Measurements from ENCODE around the gene CCL3.
"Not testable (repeated sequence)": the region's sequence is repeated elsewhere in the genome, so short reads cannot be mapped to it uniquely, and the experiment has no call there.

The CCL3 gene

DNA sequence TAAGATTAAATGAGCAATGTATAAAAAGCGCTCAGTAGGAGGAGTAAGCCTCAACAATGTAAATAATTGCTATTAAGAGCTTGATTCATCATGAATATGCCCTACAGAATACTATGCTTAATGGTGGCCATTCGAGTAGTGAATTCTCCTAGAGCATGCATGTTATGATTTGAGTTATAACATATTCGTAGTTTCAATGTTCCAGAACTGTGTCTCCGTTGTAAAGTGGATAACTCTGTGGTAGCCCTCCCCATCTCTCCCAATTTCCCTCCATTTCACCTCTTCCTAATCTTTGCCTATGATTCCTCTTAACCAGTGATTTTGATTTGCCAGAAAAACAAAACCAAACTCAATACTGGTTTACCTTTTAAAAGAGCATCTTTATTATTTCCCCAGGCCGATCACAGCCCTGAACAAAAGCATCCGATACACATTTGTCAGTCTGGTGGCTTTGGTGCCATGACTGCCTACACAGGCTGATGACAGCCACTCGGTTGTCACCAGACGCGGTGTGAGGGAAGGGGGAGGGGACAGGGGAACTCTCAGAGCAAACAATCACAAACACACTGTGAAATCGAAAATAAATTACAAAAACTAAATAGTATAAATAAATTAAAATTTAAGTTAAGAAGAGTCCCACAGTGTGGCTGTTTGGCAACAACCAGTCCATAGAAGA, 1.9 kb downstream of the CCL3 start:
- in situ Hi-C loops (cut with MboI; ENCODE audit: low sequenced_read_pairs) = not testable (repeated sequence)

DNA sequence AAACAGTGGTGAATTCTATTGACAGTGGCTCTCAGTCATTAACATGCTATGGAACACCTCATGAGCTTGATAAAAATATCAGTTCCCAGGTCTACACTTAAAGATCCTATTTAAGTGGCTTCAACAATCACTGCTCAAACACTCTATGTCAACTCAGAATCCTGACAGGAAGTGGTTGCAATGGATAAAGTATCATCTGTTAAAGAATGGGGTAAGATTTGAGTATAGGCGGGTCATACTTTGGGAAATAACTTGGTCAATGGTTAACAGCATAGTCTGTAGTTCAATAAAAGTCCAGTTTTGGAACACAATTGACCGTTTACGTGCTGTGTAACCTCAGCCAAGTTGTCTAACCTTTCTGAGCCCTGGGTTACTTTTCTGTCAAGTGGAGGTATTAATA, 2.5 kb downstream of the CCL3 start:
- in situ Hi-C loops (cut with MboI; ENCODE audit: low sequenced_read_pairs) = not testable (repeated sequence)

DNA sequence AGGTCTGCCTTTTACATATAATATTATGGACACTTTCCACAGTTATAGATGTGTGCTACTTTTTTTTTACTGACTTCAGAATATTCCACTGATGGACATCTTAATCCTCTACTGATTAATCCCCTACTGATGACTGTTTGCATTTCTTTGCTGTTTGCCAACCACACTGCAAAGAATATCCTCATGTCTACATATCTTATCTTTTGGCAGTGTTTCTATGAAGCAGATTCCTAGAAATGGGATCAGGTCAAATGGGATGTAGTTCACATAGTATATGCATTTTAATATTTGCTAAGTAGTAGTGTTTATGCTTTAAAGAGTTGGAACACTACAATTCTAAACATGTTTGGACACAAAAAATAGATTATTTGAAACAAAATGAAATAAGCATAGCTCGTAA, 3.2 kb downstream of the CCL3 start:
- in situ Hi-C loops (cut with MboI; ENCODE audit: low sequenced_read_pairs) = no loop called here

DNA sequence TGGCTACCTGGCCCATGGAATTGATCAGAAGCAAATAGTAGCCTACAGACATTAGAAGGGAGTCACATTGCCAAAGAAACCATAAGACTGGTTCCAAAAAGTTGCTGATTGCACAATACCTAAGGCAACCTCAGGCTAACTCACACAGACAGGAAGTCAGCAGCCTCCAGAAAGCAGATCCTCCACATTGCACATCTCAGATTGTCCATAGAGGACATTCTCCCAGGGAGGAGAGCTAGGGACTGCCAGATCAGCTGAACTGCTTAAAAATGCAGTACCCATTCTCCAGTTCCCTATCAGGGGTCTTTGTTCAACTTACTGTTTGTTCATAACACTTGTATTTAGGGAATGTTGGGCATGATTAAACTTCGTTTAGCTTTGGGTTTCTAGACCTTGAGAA, 4.2 kb downstream of the CCL3 start:
- in situ Hi-C loops (cut with MboI; ENCODE audit: low sequenced_read_pairs) = no loop called here

DNA sequence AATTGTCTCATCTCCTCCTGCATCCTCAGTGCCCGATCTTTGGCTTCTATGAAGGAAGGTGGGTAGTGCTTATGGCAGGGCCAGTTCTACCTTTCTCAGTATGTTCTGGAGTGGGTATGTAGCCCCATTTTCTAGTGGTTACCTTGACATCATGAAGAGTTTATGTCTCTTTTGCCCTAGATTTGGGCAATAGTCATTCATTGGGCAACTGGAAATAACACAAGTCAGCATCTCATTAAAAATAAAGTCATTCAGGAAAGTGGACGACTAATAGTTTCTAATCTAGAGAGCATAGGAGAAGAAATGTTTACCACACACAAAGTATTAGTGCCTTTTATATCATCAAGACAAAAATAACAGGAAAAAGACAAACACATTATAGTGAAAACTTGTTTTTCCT, 6.3 kb downstream of the CCL3 start:
- in situ Hi-C loops (cut with MboI; ENCODE audit: low sequenced_read_pairs) = not testable (repeated sequence)

DNA sequence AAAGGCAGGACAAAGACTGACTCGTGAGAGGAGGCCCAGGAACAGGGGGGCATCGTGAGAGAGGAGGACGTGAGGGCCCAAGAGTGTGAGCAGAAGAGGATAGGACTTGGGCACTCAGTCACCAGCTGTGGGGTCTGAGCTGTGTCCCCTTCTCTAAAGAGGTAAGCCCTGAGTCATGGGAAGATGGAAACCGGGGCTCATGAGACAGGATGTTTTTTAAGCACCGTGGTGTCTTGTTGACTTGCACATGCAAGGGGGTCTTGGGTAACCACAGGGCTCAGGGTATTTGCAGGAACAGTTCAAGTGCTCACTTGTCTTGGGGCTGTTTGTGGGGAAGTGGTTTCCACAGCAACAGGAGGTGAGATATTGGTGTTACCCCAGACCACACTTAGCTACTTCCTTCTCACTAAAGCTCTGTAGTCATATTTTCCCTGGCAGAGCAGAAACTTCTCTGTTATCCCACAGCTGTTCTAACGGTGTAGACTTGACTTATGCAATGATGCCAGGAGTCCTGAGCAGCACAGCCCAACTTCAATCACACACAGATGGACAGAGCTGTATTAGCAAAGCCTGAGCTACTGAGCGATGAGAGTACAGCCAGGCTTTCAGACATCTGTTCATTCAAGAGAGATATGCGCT, 7.3 kb downstream of the CCL3 start:
- in situ Hi-C loops (cut with MboI; ENCODE audit: low sequenced_read_pairs) = not testable (repeated sequence)

DNA sequence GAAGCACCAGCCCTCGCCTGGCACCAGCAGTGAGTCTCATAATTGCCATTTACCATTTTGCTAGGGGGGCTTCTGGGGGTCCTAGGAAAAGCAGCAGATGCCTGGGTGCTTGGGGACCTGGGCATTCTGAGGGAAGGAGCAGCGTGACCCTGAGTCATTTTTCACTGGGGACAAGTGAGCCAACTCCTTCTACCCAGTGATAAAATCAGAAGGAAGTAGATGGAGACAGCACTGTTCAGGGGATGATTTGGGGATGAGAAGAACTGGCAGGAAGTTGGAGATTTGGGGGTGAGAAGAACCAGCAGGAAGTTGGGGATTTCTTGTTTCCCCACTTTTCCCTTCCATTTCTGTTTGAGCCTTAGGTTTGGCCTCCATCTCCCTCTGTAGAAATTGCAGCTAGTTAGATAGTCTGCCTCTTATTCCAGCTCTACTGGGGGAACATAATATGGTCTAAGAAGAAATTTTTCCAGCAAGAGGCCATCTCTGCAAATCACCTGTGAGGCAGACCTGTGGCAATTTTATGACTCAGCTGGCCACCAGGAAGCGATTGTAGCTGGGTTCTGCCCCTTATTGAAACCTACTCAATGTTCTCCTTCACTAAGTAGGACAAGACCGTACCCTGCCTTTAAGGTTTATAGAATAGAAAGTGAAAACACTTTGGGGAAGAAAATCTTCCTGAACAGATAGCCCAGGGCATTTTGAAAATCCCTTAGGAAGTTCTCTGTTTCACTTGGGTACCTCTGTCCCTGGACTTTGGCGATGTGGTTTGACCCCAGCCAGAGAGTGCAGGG, 8.1 kb downstream of the CCL3 start:
- in situ Hi-C loops (cut with MboI; ENCODE audit: low sequenced_read_pairs) = not testable (repeated sequence)

DNA sequence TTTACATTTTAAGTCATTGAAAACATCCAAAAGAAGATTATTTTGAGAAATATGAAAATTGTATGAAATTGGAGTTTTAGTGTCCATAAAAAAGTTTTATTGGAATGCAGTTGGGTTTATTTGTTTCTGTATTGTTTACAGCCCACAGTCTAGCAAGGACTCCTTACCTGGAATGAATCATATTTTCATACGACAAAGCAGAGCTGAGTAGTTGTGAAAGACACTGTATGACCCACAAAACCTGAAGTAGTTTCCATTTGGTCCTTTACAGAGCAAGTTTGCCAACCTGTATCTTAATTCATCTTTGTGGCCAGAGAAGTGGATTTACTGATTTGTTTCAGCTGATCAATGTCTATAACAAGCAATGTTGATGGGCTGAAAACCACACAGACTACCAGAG, 15.6 kb downstream of the CCL3 start:
- in situ Hi-C loops (cut with MboI; ENCODE audit: low sequenced_read_pairs) = no loop called here

DNA sequence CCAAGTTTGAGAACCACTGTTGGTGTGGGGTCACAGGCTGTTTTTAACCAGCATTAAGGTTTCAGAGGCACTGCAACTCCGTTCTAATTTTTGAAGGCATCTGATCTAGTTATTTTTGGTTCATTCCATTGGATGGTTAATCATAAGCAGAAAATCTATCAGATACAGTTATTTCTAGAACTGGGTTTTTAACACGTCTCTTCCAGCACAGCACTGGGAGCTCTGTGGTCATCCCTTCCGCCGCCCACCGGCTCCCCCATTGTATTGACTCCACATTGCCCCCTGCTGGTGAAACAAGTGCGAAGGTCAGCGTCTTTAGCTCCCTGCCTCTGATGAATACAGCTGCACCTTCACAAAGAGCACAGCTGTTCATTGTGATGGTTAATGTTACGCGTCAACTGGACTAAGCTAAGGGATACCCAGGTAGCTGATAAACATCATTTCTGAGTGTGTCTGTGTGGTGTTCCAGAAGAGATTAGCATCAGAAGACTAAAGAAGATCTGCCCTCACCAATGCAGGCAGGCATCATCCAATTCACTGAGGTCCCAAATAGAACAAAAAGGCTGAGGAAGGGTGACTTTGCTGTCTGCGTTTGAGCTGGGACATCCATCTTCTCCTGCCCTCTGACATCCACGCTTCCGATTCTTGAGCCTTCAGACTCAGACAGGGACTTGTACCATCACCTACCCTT, 17.4 kb downstream of the CCL3 start:
- in situ Hi-C loops (cut with MboI; ENCODE audit: low sequenced_read_pairs) = no loop called here

DNA sequence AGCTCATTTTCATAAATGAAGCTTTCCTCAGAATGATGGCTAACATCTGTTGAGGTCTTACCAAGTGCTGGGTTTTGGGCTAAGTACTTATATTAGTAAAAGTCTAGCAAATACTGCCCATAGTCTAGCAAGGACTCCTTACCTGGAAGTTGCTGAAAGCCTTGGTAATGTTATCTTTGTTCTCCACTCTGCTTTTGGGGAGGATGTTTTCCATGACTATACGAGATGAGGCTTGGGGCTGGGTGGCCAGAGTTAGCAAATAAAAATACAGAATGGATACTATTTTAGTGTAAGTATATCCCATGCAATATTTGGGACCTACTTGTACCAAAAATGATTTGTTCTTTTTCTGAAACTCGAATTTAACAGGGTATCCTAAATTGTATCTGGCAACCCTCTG, 18.2 kb downstream of the CCL3 start:
- in situ Hi-C loops (cut with MboI; ENCODE audit: low sequenced_read_pairs) = no loop called here

DNA sequence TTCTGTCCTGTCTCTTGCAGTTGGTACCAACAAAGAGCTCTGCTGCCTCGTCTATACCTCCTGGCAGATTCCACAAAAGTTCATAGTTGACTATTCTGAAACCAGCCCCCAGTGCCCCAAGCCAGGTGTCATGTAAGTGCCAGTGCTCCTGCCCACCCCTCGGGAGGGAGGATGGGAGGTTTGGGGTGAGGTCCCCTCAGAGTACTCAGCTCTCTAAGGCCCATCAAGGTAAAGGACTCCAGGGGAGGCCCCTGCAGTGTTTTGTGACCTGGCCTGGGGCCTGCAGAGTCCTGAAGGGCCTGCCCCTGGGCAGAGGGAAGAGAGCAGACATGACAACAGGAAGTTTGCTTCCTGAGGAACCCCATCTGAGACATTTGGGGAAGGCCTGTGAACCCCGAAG, 19.5 kb downstream of the CCL3 start:
- in situ Hi-C loops (cut with MboI; ENCODE audit: low sequenced_read_pairs) = no loop called here

DNA sequence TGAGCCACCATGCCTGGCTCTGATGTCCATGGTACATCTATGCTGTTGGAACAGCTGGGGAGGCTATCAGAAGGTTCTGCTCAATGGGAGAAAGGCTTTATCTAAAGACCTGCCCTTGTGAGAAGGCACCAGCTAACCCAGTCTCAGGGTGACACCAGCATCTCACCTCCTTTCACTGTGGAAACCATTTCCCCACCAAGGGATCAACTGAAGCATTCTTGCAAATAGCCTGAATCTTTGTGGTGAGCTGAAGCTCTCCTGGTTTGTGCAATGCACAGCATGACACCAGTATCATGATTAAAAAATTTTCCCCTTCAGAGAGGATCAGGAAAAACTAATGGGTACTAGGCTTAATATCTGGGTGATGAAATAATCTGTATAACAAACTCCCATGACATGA, 20.8 kb downstream of the CCL3 start:
- in situ Hi-C loops (cut with MboI; ENCODE audit: low sequenced_read_pairs) = no loop called here

DNA sequence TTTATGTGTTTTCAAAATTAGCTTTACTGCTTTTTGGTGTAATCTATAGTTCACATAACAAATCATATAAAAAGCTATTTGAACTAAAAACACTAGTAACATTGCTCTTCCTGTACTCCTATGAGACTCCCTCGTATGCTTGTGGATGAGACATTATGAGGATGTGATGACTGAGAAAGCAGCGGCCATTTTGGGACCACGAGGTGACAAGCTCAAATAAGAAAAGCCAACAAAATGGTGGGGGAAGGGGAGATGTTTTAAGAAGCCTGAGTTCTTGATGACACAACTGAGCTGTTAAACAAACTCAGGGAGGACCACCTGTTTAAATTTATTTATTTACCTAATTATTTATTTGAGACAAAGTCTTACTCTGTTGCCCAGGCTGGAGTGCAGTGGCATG, 21.4 kb downstream of the CCL3 start:
- in situ Hi-C loops (cut with MboI; ENCODE audit: low sequenced_read_pairs) = no loop called here

DNA sequence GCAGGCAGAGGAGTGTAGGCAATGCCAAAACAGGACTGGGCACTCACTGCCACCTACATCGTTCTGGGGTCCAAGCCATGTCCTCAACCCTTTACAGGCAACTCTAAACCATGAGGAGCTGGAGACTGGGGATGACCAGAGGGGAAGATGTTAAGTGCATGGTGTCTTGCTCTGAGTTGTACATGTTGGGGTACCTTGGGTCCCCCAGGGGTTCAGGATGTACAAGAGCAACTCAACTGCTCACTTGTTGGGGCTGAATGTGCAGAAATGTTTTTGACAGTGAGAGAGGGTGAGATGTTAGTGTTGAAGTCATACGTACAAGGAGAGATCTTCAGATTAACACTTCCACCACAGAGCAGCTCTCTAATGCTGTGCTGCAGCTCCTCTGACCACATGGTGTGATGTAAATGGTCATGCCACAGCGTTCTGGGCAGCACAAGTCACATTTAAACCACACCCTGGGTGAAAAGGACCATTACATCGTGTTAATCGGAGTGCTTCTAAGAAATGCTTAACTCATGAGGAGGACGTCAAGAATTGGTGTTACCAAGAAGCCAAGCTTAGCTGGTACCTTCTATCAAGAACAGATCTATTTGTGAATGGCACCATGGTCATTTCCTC, 23.5 kb downstream of the CCL3 start:
- in situ Hi-C loops (cut with MboI; ENCODE audit: low sequenced_read_pairs) = no loop called here

DNA sequence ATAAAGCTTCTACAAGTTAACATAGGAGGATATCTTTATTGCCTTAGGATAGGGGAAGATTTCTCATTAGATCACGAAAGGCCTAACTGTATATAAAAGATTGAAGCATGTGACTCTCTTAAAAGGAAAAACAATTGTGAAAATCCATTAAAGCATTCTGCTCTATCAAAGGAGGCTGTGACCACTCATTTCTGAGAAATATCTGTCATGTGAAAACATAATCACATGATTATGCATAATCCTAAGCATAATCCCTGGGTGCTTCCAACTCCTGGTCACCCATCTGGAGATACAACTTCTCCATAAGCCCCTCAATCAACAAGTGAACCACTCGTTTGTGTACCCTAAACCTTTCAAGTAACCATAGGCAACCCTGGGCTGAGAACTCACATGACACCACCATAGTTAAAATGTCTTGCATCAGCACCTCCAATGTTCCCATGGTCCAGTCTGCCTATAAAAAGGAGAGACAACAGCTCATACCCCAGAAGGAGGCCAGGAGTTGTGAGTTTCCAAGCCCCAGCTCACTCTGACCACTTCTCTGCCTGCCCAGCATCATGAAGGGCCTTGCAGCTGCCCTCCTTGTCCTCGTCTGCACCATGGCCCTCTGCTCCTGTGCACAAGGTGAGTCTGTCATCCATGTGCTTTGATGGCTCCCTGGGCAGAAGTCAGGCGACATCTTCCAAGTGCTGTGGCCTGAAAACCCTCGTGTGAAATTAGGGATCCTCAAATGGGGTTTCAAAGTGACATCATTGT, 26.0 kb downstream of the CCL3 start, which contains the start of gene CCL18:
Gene CCL18, plus strand, starts transcription at position 487 of the 756 bp plus-strand sequence. Its CDS starts 71 bp downstream, at position 558.
- in situ Hi-C loops (cut with MboI; ENCODE audit: low sequenced_read_pairs) = no loop called here

DNA sequence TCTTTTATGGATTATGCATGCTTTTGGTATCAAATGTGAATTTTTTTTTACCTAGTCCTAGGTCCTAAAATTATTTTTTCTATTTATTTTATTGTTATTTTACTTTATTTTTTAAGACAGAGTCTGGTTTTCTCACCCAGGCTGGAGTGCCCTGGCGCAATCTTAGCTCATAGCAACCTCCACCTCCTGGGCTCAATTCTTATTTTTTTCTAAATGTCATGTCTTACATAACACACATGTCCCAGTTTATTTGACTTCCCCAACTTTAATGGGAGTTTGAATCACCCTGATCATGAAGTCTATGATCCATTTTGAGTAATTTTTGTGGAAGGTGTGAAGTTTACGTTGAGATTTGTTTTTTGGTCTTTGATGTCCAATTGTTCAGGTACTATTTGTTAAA, 29.1 kb downstream of the CCL3 start:
- in situ Hi-C loops (cut with MboI; ENCODE audit: low sequenced_read_pairs) = no loop called here

DNA sequence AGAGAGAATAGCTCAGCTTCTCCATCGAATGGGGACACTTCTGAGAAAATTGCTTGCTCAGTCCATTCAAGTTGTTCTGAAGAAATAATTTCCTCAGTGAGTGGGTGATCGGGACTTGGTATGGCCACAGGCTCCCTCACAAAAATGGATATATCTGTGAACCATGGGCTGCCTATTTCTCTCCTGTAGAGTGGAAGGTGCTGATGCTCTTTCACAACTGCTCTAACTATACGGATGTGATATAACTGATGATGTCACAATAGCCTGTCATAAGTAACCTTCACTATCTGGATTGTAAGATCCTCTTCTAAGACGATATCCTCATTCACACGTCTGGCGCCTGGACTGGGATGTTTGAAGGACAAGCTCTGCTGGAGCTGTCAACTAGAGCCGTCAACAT, 30.5 kb downstream of the CCL3 start:
- in situ Hi-C loops (cut with MboI; ENCODE audit: low sequenced_read_pairs) = no loop called here

DNA sequence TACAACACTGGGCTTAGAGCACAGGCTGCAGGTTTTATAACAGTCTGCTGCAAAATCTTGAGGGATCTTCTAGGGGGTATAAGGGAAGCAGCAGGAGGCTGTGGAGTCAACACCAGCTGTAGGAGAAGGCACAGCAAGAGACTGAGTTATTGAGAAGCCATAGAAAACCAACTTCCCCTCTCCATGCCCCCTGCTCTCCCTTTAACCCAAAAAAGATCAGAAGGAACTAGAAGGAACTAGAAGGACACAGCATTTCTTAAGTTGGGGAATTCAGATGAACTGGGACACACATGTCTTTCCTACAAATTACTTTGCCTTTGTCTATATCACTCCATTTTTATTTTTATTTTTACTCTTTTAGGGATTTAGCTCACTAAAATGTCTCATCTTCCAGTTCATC, 32.0 kb downstream of the CCL3 start:
- in situ Hi-C loops (cut with MboI; ENCODE audit: low sequenced_read_pairs) = no loop called here

DNA sequence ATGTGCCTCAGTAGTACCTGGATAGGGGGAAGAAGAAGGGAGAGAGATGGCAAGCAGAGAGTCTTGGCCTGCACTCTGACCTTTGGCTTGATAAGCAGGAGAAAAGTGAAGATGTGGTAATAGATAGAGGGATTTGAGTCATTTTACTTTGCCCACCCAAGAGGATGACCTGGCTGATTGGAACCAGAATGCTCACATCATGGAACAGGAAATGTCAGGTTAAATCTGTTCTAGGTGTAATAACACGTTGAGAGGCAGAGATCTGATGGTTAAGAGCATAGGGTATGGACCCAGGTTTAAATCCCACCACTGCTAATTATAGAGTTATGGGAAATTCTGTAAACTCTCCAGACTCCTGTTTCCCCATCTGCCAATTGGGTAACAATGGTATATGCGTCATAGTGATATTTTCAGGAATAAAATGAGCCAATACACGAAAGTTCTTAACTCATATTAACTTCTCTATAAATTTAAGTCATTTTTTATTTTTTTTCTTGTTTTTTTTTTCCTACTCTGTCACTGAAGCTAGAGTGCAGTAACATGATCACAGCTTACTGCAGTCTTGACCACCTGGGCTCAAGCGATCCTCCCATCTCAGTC, 33.9 kb downstream of the CCL3 start:
- in situ Hi-C loops (cut with MboI; ENCODE audit: low sequenced_read_pairs) = no loop called here

DNA sequence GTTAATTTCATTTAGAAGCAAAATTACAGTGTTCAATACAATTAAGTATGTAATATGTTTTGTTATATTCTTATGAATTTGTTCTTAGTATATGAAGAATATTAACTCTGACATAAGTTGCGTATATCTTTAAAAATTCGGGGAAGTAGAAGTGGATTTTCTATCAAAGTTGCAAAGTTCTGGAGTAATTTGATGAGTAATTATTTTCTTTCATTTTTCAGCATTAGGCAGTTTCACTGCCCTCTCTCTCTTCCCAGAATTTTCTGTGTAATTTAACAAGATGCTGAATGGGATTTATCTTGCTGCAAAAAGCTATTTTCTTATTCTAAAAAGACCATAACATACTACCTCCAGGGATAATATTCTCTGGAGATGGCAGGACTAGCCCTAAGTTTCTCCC, 34.8 kb downstream of the CCL3 start:
- in situ Hi-C loops (cut with MboI; ENCODE audit: low sequenced_read_pairs) = no loop called here
